ENCODE data around the gene CNTN4.

- TF ChIP-seq CTCF (IDR thresholded peaks at IDR 0.05; ENCODE audit: low read depth, low read length) (no peak), EZH2phosphoT487 (IDR thresholded peaks at IDR 0.05; ENCODE audit: low read depth) (no peak)
These were observed 725.0 kb downstream of the CNTN4 start for GRCh38 chr3:2823437-2824211.

Measured in OCI-LY3 (cell line).